Keratinocyte (primary cell): Measurements from ENCODE around the gene KLHL36.

Experiments
- CTCF ChIP-seq, 3 experiments: IDR thresholded peaks in 1 of 3; conservative IDR thresholded peaks in 1 of 3; optimal IDR thresholded peaks in 1 of 3; 2 replicates in 2 of 3; 3 replicates in 1 of 3; pipeline versions ENCODE3 to v1.5.1; 2011; ENCODE audit warnings: low read length in 3 of 3, mild to moderate bottlenecking in 3 of 3, moderate library complexity in 2 of 3, control low read depth in 1 of 3, inconsistent platforms in 1 of 3; ENCODE audit not compliant: insufficient read depth in 2 of 3; ENCODE audit errors: extremely low read depth in 1 of 3
- EZH2 ChIP-seq: IDR thresholded peaks from one replicate; pipeline ENCODE4 v1.6.1; 2012; ENCODE audit warnings: inconsistent platforms, mild to moderate bottlenecking, low read length, moderate library complexity

GRCh38 chr16:84667600-84668309 lies 19.4 kb downstream of the KLHL36 start:
- TF ChIP-seq CTCF (optimal IDR thresholded peaks at IDR 0.05 in 1 of 3, IDR thresholded peaks at IDR 0.05 in 1 of 3, conservative IDR thresholded peaks at IDR 0.05 in 1 of 3; ENCODE audit: extremely low read depth in 1 of 3, insufficient read depth in 2 of 3, low read length in 3 of 3) (no peak), EZH2 (no peak)
